K562 (cell line): ENCODE data around the gene NDUFB10. TPM values are rescaled to one million over a fixed set of nuclear protein-coding genes. Genes with fewer than 3 reads are reported as not detected.

ENCODE experiments used
- ATAC-seq: fragments of 200-7000 bp; cut with Tn5 transposase; 3 replicates; pipeline ENCODE4 v1.9.1; 2020; ENCODE audit warnings: moderate library complexity
- BruUV-seq: library from RNA; stranded (reverse); fragments of 400-500 nt; replicated peaks from 2 replicates; lab custom pipeline; 2021; lab: Mats Ljungman, UMichigan
- CTCF ChIA-PET: fragments of 300-600 bp; formaldehyde crosslinking; extraction: SDS; loops from one replicate; lab custom pipeline; 2021; ENCODE audit warnings: low intra/inter-chr PET ratio; lab: Yijun Ruan, JAX
- POLR2A ChIA-PET: fragments of 300-600, 350-650 bp; sonication (Branson Sonifier 250); formaldehyde crosslinking; extraction: SDS; loops from one replicate; lab custom pipeline; 2021; ENCODE audit warnings: antibody characterized with exemption, inconsistent platforms; lab: Yijun Ruan, JAX
- DNase-seq, 4 experiments: peaks; one replicate each; pipeline versions ENCODE4 v3.0.0 to v3.0.0-alpha.2; 2011 to 2018; ENCODE audit warnings: low spot score in 3 of 4, mixed read lengths in 3 of 4; ENCODE audit errors: extremely low read depth in 1 of 4
- FAIRE-seq: peaks from 2 replicates; lab custom pipeline; 2011; peaks lifted over from hg19 to GRCh38; lab: Jason Lieb, UNC
- H2AFZ ChIP-seq: 2 replicates; pipeline ENCODE4 v1.6.0; 2011; ENCODE audit warnings: low read depth, low read length, control low read depth, inconsistent platforms
- H3K27ac ChIP-seq: fragments of 200-600 bp; 3 replicates; pipeline ENCODE4 v1.8.0; 2011; ENCODE audit warnings: low read depth, mild to moderate bottlenecking, control low read depth, inconsistent platforms, low read length, moderate library complexity, mixed read lengths; ENCODE audit errors: extremely low read depth
- H3K27me3 ChIP-seq, 2 experiments: fragments of 300-600 bp in 1 of 2; 2 replicates in 1 of 2; 3 replicates in 1 of 2; pipeline versions ENCODE4 v1.6.0 to v1.8.0; 2011; ENCODE audit warnings: inconsistent platforms in 2 of 2, low read length in 2 of 2, mild to moderate bottlenecking in 1 of 2, mixed read lengths in 1 of 2, moderate library complexity in 1 of 2; ENCODE audit not compliant: control insufficient read depth in 2 of 2, insufficient read depth in 2 of 2
- H3K36me3 ChIP-seq: fragments of 300-600 bp; 3 replicates; pipeline ENCODE4 v1.8.0; 2011; ENCODE audit warnings: mild to moderate bottlenecking, low read length, inconsistent platforms; ENCODE audit not compliant: control insufficient read depth, insufficient read depth
- H3K4me1 ChIP-seq, 2 experiments: fragments of 200-600 bp in 1 of 2; replicated peaks in 1 of 2; 2 replicates in 1 of 2; 3 replicates in 1 of 2; pipeline versions ENCODE4 v1.5.1 to v1.8.0; 2011; ENCODE audit warnings: inconsistent platforms in 2 of 2, low read length in 2 of 2, mild to moderate bottlenecking in 1 of 2, mixed read lengths in 1 of 2, moderate library complexity in 1 of 2; ENCODE audit not compliant: control insufficient read depth in 2 of 2, insufficient read depth in 2 of 2
- H3K4me2 ChIP-seq: 2 replicates; pipeline ENCODE4 v1.6.1; 2011; ENCODE audit warnings: low read length, control low read depth, inconsistent platforms, mixed read lengths; ENCODE audit not compliant: insufficient read depth
- H3K4me3 ChIP-seq: fragments of 200-600 bp; sonication (generic), shearing (Covaris generic); 2 replicates; pipeline ENCODE4 v1.5.1; 2016; ENCODE audit warnings: control low read depth, inconsistent platforms
- H3K79me2 ChIP-seq: fragments of 200-600 bp; 3 replicates; pipeline ENCODE4 v1.8.0; 2011; ENCODE audit warnings: low read length, inconsistent platforms; ENCODE audit not compliant: control insufficient read depth, insufficient read depth
- H3K9ac ChIP-seq, 2 experiments: 2 replicates each; pipeline versions ENCODE4 v1.6.0 to v1.6.1; 2011; ENCODE audit warnings: low read depth in 2 of 2, low read length in 2 of 2, control low read depth in 1 of 2, inconsistent platforms in 1 of 2, mild to moderate bottlenecking in 1 of 2, mixed read lengths in 1 of 2; ENCODE audit not compliant: insufficient read depth in 1 of 2
- H3K9me1 ChIP-seq: one replicate; pipeline ENCODE4 v1.6.0; 2011; ENCODE audit warnings: inconsistent platforms, mild to moderate bottlenecking, low read length, moderate library complexity; ENCODE audit not compliant: control insufficient read depth, insufficient read depth
- H3K9me3 ChIP-seq: replicated peaks from 2 replicates; pipeline ENCODE4 v1.5.1; 2011; ENCODE audit warnings: low read depth, low read length, inconsistent platforms; ENCODE audit not compliant: control insufficient read depth, insufficient read depth
- H4K20me1 ChIP-seq: replicated peaks from 2 replicates; pipeline ENCODE4 v1.6.1; 2011; ENCODE audit warnings: low read length, inconsistent platforms, mixed read lengths; ENCODE audit not compliant: control insufficient read depth, insufficient read depth
- CCAR2 ChIP-seq: fragments of 200-400 bp; formaldehyde crosslinking; IDR thresholded peaks from 2 replicates; pipeline ENCODE4 v1.6.1; 2017; ENCODE audit warnings: mild to moderate bottlenecking, low read depth, low read length
- POU5F1 ChIP-seq: fragments of 150-350 bp; IDR thresholded peaks from 2 replicates; pipeline ENCODE4 v1.6.1; 2014; ENCODE audit warnings: borderline replicate concordance, low read length, low read depth, mild to moderate bottlenecking; ENCODE audit not compliant: partially characterized antibody
- STAT5A ChIP-seq: IDR thresholded peaks from 2 replicates; pipeline ENCODE4 v1.6.1; 2012; ENCODE audit warnings: low read length, inconsistent platforms, borderline replicate concordance
- TOE1 ChIP-seq, 2 experiments: fragments of 450-650 bp in 1 of 2; sonication (generic) in 1 of 2; formaldehyde crosslinking in 1 of 2; IDR thresholded peaks; 2 replicates each; pipeline versions ENCODE4 v1.7.1 to v1.8.0; 2016 to 2022; ENCODE audit warnings: borderline replicate concordance in 2 of 2, mild to moderate bottlenecking in 2 of 2, antibody characterized with exemption in 1 of 2, inconsistent platforms in 1 of 2, low read depth in 1 of 2, missing genetic modification reagents in 1 of 2, moderate library complexity in 1 of 2
- ZNF165 ChIP-seq: fragments of 250-450 bp; sonication (Bioruptor Pico); IDR thresholded peaks from 2 replicates; pipeline ENCODE4 v1.4.0; 2020; ENCODE audit warnings: borderline replicate concordance
- ZNF655 ChIP-seq: fragments of 250-450 bp; sonication (Bioruptor Pico); IDR thresholded peaks from 2 replicates; pipeline ENCODE4 v1.5.0; 2021
- WGBS: fragments of 100-300 bp; shearing (Covaris generic); methylation state at CpG from one replicate; pipeline ENCODE4 v1.1.6; 2016; ENCODE audit warnings: low coverage, mixed read lengths; ENCODE audit not compliant: insufficient coverage; ENCODE audit errors: missing lambda C conversion rate; 5-methylcytosine and 5-hydroxymethylcytosine counted together
- in situ Hi-C: fragments of 300-500 bp; cut with MboI; formaldehyde crosslinking; loops from 4 replicates; pipeline ENCODE4 v1.15.0; 2018; ENCODE audit warnings: inconsistent platforms, mixed read lengths
- intact Hi-C: fragments of 100-400 bp; cut with micrococcal nuclease; formaldehyde crosslinking; loops from 2 replicates; pipeline ENCODE4 v1.14.2; 2022
- polyA plus RNA-seq, 8 experiments: library from polyadenylated mRNA; depleted of rRNA in 4 of 8; stranded (reverse) in 5 of 8; unstranded in 3 of 8; fragments of >200 nt; fragmentation: Nextera tagmentation in 2 of 8; fragmentation: Illumina TruSeq in 1 of 8; extraction: Ambion mirVana in 2 of 8; extraction: Trizol in 1 of 8; gene quantifications; 2 replicates each; pipeline versions ENCODE4 v1.2.1 to v1.2.3, GENCODE V29; 2011 to 2014; ENCODE audit warnings: inconsistent platforms in 1 of 8, missing spikeins in 1 of 8
- total RNA-seq, 7 experiments: library from RNA; depleted of rRNA in 6 of 7; stranded (reverse); fragments of >200 nt in 6 of 7; fragmentation: Illumina TruSeq in 2 of 7; extraction: Trizol in 2 of 7; gene quantifications; 2 replicates each; pipeline versions ENCODE4 v1.2.1 to v1.2.3, GENCODE V29; 2011 to 2021; ENCODE audit warnings: low replicate concordance in 1 of 7
- TF ChIP-seq, protein P1 (sequence below): fragments of 450-650 bp; IDR thresholded peaks from 2 replicates; pipeline ENCODE4 v1.6.1; 2017; ENCODE audit warnings: mild to moderate bottlenecking, moderate library complexity

The NDUFB10 gene
- total and polyA plus RNA-seq, 9 of the 15 experiments (the other 6 are each of a cell fraction or from before 2014, with no cell fraction given): 69.3 to 527 (median 161) TPM

- no peak for TF ChIP-seq ZNF655 (CRISPR knock-in tag)
- TF ChIP-seq, protein P1, sequence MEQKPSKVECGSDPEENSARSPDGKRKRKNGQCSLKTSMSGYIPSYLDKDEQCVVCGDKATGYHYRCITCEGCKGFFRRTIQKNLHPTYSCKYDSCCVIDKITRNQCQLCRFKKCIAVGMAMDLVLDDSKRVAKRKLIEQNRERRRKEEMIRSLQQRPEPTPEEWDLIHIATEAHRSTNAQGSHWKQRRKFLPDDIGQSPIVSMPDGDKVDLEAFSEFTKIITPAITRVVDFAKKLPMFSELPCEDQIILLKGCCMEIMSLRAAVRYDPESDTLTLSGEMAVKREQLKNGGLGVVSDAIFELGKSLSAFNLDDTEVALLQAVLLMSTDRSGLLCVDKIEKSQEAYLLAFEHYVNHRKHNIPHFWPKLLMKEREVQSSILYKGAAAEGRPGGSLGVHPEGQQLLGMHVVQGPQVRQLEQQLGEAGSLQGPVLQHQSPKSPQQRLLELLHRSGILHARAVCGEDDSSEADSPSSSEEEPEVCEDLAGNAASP: no peak
These were observed 44.4 kb upstream of the NDUFB10 start (continued) for GRCh38 chr16:1914988-1915387.

DNA sequence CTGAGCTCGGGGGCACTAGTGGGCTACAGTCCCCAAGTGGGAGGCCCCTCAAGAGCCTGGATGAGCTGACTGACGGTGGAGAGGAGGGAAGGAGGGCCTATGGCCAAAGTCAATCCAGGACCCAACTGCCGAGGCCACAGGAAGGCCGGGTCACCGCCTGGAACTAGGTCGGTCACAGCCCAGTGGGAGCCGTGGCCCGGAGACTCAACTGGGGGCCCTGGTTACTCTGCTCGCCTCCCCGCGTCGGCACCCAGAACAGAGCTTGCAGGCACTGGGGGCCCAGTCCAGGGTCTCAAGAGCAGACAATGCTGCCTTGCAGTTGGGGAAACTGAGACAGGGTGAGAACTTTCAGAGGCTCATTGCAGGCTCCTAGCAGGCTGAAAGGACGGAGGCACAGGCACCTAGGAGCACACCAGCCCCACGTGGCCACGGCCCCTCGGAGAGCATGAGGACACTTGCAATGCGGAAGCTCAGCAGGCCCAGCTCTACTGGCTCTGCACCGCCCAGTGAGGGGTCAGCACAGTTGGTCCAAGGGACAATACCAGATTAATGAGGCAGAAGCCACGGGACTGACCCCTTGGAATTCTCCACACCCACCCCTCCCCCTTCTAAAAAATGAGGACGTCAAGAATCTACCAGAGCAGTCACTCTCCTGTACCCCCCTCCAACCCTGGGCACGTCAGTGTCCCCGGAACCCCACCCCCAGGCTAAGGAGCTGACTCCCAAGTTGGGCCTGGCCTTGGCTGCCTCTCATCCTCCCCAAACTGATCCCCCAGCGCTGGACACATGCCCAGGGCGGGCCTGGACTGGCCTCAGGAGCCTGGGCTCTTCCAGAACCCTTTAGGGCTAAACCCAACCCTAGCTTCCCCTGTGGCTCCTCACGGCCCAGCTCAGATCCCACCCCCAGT lies 43.4 kb upstream of the NDUFB10 start:
- no peaks in the 10 kb centered on the region for H3K36me3 ChIP-seq
- no peak overlapping the region for H3K4me3 ChIP-seq
- no peaks in the 10 kb centered on the region for H3K9me1 ChIP-seq
- H3K27ac ChIP-seq: no peak overlapping the region
- TF ChIP-seq POU5F1 (no peak), CCAR2 (no peak), STAT5A (no peak), ZNF165 (CRISPR knock-in tag) (no peak), TOE1 (IDR thresholded peaks at IDR 0.05; ENCODE audit: borderline replicate concordance) (no peak), TOE1 (CRISPR knock-in tag; IDR thresholded peaks at IDR 0.05; ENCODE audit: borderline replicate concordance, low read depth) (no peak)
- peaks cover 22 to 49% of the 10 kb centered on the region in 2 experiments; a peak in 4 of 5 replicates for H3K27me3 ChIP-seq
- ATAC-seq (no peak), FAIRE-seq (no peak), DNase-seq (no peak)
- 0 out of 2 replicates have a peak, but pooled peaks cover 11% of the 10 kb centered on the region for H4K20me1 ChIP-seq
- peaks cover 3 to 75% of the 10 kb centered on the region in 2 experiments; a peak in 4 of 5 replicates for H3K4me1 ChIP-seq
- in situ Hi-C loops (no loop called here), intact Hi-C loops (no loop called here)
- WGBS: 25% methylated on average over 21 of the region's 25 CpGs
- no peak overlapping the region for H3K4me2 ChIP-seq
- ChIA-PET CTCF (no interaction called here), POLR2A (interaction anchor here (0.5 to 1.4 kb wide), 5 partner anchors 30 to 344 kb away, joined by 3 to 4 read pairs (median 3); partner anchors contain the start of genes MEIOB and RPS2)
- H3K9ac ChIP-seq: no peak overlapping the region
- H3K79me2 ChIP-seq: no peaks in the 10 kb centered on the region
- BruUV-seq: no TSS peak
- no peaks in the 10 kb centered on the region for H3K9me3 ChIP-seq
- H2AFZ ChIP-seq: no peak overlapping the region
